ENCODE measurements around the gene PIR. TPM values are rescaled to one million over a fixed set of nuclear protein-coding genes. Genes with fewer than 3 reads are reported as not detected.

The PIR gene
- total and polyA plus RNA-seq, 2 of the 8 experiments (the other 6 are each of a cell fraction or from before 2014, with no cell fraction given) = 6.4 to 10.3 TPM

DNA sequence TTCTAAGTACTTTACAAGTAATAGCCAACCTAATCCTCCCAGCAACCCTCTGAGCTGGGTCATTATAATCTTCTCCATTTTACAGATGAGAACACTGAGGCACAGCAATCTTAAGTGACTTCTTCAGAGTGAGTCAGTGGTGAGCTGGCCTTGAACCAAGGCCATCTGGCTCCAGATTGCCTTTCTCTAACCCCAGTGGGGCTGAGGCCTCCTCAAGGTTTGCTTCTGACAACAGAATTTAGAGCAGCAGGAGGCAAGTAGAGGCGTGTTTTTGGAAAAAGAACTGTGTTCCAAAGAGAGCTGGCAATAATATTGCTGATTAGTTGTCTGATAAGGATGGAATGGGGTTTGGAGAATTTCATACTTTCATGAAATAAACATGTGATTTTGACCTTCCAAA is 41.2 kb downstream of the PIR start:
- no peak overlapping the region for H2AFZ ChIP-seq (ENCODE audit: low read length)

More for the DNA sequence above, 41.2 kb downstream of the PIR start:
- ChIA-PET POLR2A (ENCODE audit: partially characterized antibody) (no interaction called here), CTCF (ENCODE audit: partially characterized antibody) (interaction anchor here (0.6 to 2.3 kb wide), 2 partner anchors 15 to 40 kb away, joined by 3 to 7 read pairs; no protein-coding TSS in a partner anchor)
- Histone ChIP-seq H4K5ac (ENCODE audit: insufficient read length, low read depth, low read length) (no peak overlapping the region), H3K79me1 (ENCODE audit: low read depth, low read length) (no peaks in the 10 kb centered on the region), H2AK5ac (ENCODE audit: low read depth, low read length) (no peak overlapping the region), H3K23ac (ENCODE audit: insufficient read length) (no peak overlapping the region), H3K36me3 (ENCODE audit: control insufficient read depth in 2 of 4, insufficient read depth in 4 of 4, low read length in 3 of 4) (no peaks in the 10 kb centered on the region), H4K8ac (ENCODE audit: extremely low read depth, insufficient read depth, low read length) (no peak overlapping the region), H2BK120ac (replicated peaks; ENCODE audit: low read depth, low read length) (no peak overlapping the region), H3K18ac (ENCODE audit: extremely low read depth, low read length) (no peak overlapping the region), H2BK20ac (ENCODE audit: low read length) (no peak overlapping the region), H3K27me3 (replicated peaks in 1 of 4; ENCODE audit: control insufficient read depth in 3 of 4, extremely low read depth in 1 of 4, insufficient read depth in 3 of 4, low read length in 3 of 4) (no peaks in the 10 kb centered on the region), H3K79me2 (ENCODE audit: control insufficient read depth in 1 of 2, insufficient read depth in 2 of 2, low read length in 2 of 2) (no peaks in the 10 kb centered on the region), H3K4ac (replicated peaks; ENCODE audit: insufficient read length, low read depth, low read length) (no peak overlapping the region), H3K4me3 (ENCODE audit: extremely low read depth in 1 of 4, insufficient read depth in 2 of 4, low read depth in 3 of 4, low read length in 4 of 4) (no peak overlapping the region), H3K14ac (ENCODE audit: insufficient read length) (no peak overlapping the region), H2BK12ac (ENCODE audit: low read depth, low read length) (no peak overlapping the region), H4K91ac (replicated peaks; ENCODE audit: insufficient read length, low read length) (no peak overlapping the region), H3K4me2 (ENCODE audit: insufficient read depth in 1 of 2, low read depth in 2 of 2, low read length in 2 of 2) (no peak overlapping the region), H3K9ac (replicated peaks in 1 of 4; ENCODE audit: extremely low read depth in 1 of 4, low read depth in 3 of 4, low read length in 3 of 4) (no peak overlapping the region), H3K56ac (replicated peaks; ENCODE audit: insufficient read length, low read depth, low read length) (no peak overlapping the region), H2BK5ac (ENCODE audit: low read depth, low read length) (no peak overlapping the region), H3K23me2 (ENCODE audit: low read depth, low read length) (no peaks in the 10 kb centered on the region), H4K20me1 (replicated peaks in 1 of 2; ENCODE audit: control insufficient read depth in 1 of 2, insufficient read depth in 2 of 2, low read length in 2 of 2) (no peaks in the 10 kb centered on the region), H3K9me3 (ENCODE audit: insufficient read depth in 2 of 2, low read depth in 1 of 2, low read length in 1 of 2) (no peaks in the 10 kb centered on the region), H2BK15ac (ENCODE audit: low read length) (no peak overlapping the region), H3K4me1 (replicated peaks in 1 of 4; ENCODE audit: control insufficient read depth in 3 of 4, insufficient read depth in 4 of 4, low read length in 3 of 4) (no peaks in the 10 kb centered on the region), H3K27ac (ENCODE audit: low read depth, low read length) (no peak overlapping the region)
- 69% methylated on average over 1 of the region's 1 CpG; no CpG with 5 or more reads in 1 of the 2 experiments for WGBS, 2 experiments (ENCODE audit: extremely low coverage in 1 of 2, insufficient coverage in 1 of 2, insufficient read length in 1 of 2, insufficient replicate concordance in 2 of 2, low coverage in 1 of 2, low lambda C conversion rate in 2 of 2, missing lambda C conversion rate in 1 of 2)
- no peak for DNase-seq (ENCODE audit: low read depth in 1 of 2, low spot score in 2 of 2)
- no peak for TF ChIP-seq BACH1 (IDR thresholded peaks at IDR 0.05; ENCODE audit: low read length)
- TF ChIP-seq NANOG (IDR thresholded peaks at IDR 0.05; ENCODE audit: insufficient read depth, low read depth, low read length, poor library complexity, severe bottlenecking) = no peak
- TF ChIP-seq KDM5A (IDR thresholded peaks at IDR 0.05; ENCODE audit: low read length) = no peak
- no peak for TF ChIP-seq CBX8 (IDR thresholded peaks at IDR 0.05; ENCODE audit: borderline replicate concordance, low read depth, low read length)
- no peak for TF ChIP-seq TCF12 (IDR thresholded peaks at IDR 0.05; ENCODE audit: low read depth, low read length)
- TF ChIP-seq PHF8 (conservative IDR thresholded peaks at IDR 0.05; ENCODE audit: low read depth, low read length) = no peak
- no peak for FAIRE-seq

Measured in H1 (cell line).